ENCODE results near the gene MYLK. TPM values are rescaled to one million over a fixed set of nuclear protein-coding genes. Genes with fewer than 3 reads are reported as not detected.

MYLK gene
- total RNA-seq, 1 donor from 2014 or later: 80.3 TPM

DNA sequence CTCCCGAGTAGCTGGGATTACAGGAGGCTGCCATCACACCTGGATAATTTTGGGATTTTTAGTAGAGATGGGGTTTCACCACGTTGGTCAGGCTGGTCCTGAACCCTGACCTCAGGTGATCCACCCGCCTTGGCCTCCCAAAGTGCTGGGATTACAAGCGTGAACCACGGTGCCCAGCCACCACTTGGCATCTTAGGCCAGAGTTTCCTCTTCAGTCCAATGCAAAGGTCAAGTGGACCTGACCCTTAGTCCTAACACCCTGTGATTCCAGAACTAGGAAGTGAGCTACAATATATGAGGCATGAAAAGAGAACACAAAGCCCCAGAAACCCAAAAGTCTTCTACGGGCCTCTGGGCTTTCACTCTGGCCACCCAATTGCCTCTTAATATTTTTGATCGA lies 5.3 kb downstream of the MYLK start:
- no peak for DNase-seq (ENCODE audit: low spot score)

GRCh38 chr3:123877965-123878364 lies 6.2 kb downstream of the MYLK start:
- DNase-seq (ENCODE audit: low spot score): no peak

- DNase-seq (ENCODE audit: low spot score): no peak
Measured at GRCh38 chr3:123877466-123877865, 6.7 kb downstream of the MYLK start.

GRCh38 chr3:123876858-123877257 lies 7.3 kb downstream of the MYLK start:
- no peak for DNase-seq (ENCODE audit: low spot score)

- DNase-seq (ENCODE audit: low spot score): no peak
Measured at GRCh38 chr3:123872621-123873020, 11.5 kb downstream of the MYLK start.

- DNase-seq (ENCODE audit: low spot score): no peak
Measured at GRCh38 chr3:123871946-123872345, 12.2 kb downstream of the MYLK start.

DNA sequence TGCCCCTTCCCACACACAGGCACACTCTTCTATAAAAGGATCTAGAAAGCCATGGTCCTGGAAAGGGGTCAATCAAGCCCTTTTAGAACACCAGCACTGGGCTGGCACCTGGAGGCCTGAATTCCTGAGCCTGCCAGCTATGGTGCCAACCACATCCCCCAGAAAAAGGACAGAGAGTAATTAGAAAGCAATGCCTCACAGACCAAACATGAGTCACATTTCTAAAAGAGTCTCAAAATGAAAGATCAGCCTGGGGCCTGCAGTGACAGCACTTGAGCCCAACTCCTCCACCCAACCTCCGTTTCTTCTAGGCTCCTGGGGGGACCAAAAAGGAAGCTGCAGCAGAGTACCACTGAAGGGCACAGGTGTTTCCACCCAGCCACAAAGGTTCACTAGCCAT lies 14.1 kb downstream of the MYLK start:
- DNase-seq (ENCODE audit: low spot score): no peak

- DNase-seq (ENCODE audit: low spot score): no peak
Measured at GRCh38 chr3:123869165-123869564, 15.0 kb downstream of the MYLK start.

GRCh38 chr3:123864706-123865105 lies 19.4 kb downstream of the MYLK start:
- no peak for DNase-seq (ENCODE audit: low spot score)

- no peak for DNase-seq (ENCODE audit: low spot score)
Measured at GRCh38 chr3:123862152-123862551, 22.0 kb downstream of the MYLK start.

DNA sequence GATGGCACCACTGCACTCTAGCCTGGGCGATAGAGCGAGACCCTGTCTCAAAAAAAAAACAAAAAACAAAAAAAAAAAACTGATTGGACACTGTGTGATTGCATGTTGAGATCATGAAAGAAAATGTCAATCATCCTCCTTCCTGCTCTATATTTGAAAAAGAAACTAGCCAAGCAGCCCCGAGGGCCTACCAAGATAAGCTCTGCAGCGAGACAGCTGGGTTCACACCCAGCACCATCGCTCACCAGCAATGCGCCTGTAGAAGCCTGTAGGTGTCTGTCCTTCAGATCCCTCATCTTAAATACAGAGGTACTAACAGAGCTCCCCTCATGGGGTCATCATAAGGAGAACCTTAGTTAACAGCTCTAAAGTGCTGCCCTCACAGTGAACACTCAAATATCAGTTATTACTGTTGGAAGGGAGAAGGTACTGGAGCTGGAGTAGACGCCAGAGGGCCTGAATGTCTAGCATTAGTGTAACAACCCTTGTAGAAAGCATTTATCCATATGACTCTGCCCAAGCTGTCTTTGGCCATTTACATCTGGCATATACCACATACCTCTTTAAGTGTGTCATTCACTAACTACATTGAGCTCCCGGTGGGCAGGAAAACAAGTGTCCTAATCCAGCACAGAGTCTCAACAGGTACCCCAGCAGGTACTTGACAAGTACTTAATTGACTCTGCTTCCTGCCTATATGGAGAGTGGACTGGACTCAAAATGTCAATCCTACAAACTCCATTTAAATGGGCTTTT lies 22.9 kb downstream of the MYLK start:
- DNase-seq (ENCODE audit: low spot score): no peak

- no peak for DNase-seq (ENCODE audit: low spot score)
Measured at GRCh38 chr3:123859177-123859576, 25.0 kb downstream of the MYLK start.

GRCh38 chr3:123854905-123855304 lies 29.2 kb downstream of the MYLK start:
- DNase-seq (ENCODE audit: low spot score): no peak

DNA sequence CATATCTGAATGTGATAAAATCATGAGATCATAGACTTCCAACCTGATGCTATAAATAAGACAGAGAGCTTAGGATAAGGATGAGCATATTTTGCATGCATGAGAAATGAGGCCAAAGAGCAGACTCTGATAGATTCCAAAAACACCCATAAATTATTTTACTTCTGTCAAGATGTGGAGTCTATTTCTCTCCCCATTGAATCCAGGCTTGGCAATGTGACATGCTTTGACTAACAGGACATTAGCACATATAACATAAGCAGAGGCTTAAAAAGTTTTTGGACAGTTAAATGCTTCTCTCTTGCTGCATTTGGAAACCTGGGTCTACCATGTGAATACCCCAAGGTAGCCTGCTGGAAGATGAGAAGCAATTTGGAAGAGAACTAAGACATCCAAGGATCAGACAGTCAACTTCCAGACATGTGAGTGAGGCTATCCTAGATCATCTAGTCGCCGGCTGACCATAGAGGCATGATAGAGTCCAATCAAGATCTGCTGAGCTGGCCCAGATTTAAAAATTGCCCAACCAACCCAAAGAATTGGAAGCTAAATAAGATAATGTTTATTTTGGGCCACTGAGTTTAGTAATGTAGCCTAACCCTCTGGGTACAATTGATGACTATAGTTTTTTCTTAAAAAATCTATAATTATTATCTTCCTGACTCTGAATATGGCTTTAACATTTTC lies 30.3 kb downstream of the MYLK start:
- no peak for DNase-seq (ENCODE audit: low spot score)

- no peak for DNase-seq (ENCODE audit: low spot score)
Measured at GRCh38 chr3:123847209-123847608, 36.9 kb downstream of the MYLK start.

- DNase-seq (ENCODE audit: low spot score): no peak
Measured at GRCh38 chr3:123843668-123844067, 40.5 kb downstream of the MYLK start.

GRCh38 chr3:123842711-123843110 lies 41.4 kb downstream of the MYLK start:
- no peak for DNase-seq (ENCODE audit: low spot score)

GRCh38 chr3:123841476-123842238 lies 42.5 kb downstream of the MYLK start:
- no peak for DNase-seq (ENCODE audit: low spot score)

DNA sequence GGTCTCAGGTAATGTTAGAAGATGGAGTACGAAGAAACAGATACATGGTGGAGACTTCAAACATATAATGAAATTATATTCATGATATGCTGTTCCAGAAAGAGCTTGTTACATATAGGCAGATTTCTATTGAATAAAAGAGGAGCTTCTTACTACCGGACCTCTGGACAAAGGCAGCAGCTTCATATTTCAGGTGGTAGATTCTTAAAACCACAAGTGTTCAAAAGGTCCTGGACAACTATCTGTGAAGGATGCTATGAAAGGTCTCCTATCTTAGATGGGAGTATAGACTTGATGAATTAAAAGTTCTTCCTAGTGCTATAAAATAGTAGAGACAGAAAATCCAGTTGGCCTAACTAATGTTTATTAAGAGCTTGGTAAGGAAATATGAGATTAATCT lies 43.2 kb downstream of the MYLK start:
- DNase-seq (ENCODE audit: low spot score): no peak

GRCh38 chr3:123837858-123838257 lies 46.3 kb downstream of the MYLK start:
- DNase-seq (ENCODE audit: low spot score): no peak

- no peak for DNase-seq (ENCODE audit: low spot score)
Measured at GRCh38 chr3:123834631-123835030, 49.5 kb downstream of the MYLK start.

- no peak for DNase-seq (ENCODE audit: low spot score)
Measured at GRCh38 chr3:123833398-123833785, 50.7 kb downstream of the MYLK start.
